ENCODE data around the gene OTUD5.

GRCh38 chrX:48942895-48943294, 14.5 kb downstream of the OTUD5 start:
- TF ChIP-seq, protein P1, sequence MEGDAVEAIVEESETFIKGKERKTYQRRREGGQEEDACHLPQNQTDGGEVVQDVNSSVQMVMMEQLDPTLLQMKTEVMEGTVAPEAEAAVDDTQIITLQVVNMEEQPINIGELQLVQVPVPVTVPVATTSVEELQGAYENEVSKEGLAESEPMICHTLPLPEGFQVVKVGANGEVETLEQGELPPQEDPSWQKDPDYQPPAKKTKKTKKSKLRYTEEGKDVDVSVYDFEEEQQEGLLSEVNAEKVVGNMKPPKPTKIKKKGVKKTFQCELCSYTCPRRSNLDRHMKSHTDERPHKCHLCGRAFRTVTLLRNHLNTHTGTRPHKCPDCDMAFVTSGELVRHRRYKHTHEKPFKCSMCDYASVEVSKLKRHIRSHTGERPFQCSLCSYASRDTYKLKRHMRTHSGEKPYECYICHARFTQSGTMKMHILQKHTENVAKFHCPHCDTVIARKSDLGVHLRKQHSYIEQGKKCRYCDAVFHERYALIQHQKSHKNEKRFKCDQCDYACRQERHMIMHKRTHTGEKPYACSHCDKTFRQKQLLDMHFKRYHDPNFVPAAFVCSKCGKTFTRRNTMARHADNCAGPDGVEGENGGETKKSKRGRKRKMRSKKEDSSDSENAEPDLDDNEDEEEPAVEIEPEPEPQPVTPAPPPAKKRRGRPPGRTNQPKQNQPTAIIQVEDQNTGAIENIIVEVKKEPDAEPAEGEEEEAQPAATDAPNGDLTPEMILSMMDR (IDR thresholded peaks at IDR 0.05), result no peak
- no peak for TF ChIP-seq POLR2A (IDR thresholded peaks at IDR 0.05)
